Fibroblast of mammary gland (primary cell): ENCODE data around the gene INS.

ENCODE experiments used
- DNase-seq: peaks from one replicate; pipeline ENCODE4 v3.0.0-alpha.2; 2010; ENCODE audit warnings: low read depth
- H3K4me3 ChIP-seq: 2 replicates; pipeline ENCODE4 v1.5.1; 2011; ENCODE audit warnings: low read depth, mild to moderate bottlenecking, low read length, moderate library complexity; ENCODE audit not compliant: control insufficient read depth
- CTCF ChIP-seq: conservative IDR thresholded peaks from 2 replicates; pipeline ENCODE4 v1.5.1; 2011; ENCODE audit warnings: low read depth, low read length, inconsistent platforms; ENCODE audit not compliant: control insufficient read depth, insufficient read depth

INS gene

GRCh38 chr11:2116680-2117079 is 44.3 kb downstream of the INS start:
- TF ChIP-seq CTCF: no peak
- no peak overlapping the region for H3K4me3 ChIP-seq
- no peak for DNase-seq

GRCh38 chr11:2115308-2115707 is 45.7 kb downstream of the INS start:
- TF ChIP-seq CTCF: no peak
- H3K4me3 ChIP-seq: no peak overlapping the region
- no peak for DNase-seq

- TF ChIP-seq CTCF: no peak
- DNase-seq: no peak
- H3K4me3 ChIP-seq: no peak overlapping the region
Observed at GRCh38 chr11:2114430-2115241, 46.4 kb downstream of the INS start.

GRCh38 chr11:2113776-2114175 is 47.2 kb downstream of the INS start:
- H3K4me3 ChIP-seq: no peak overlapping the region
- no peak for TF ChIP-seq CTCF
- DNase-seq: no peak

GRCh38 chr11:2110521-2110920 is 50.5 kb downstream of the INS start:
- no peak overlapping the region for H3K4me3 ChIP-seq
- TF ChIP-seq CTCF: no peak
- no peak for DNase-seq
